Mucosa of gallbladder (tissue), 1 donor: ENCODE results near the gene FMO2. TPM values are rescaled to one million over a fixed set of nuclear protein-coding genes. Genes with fewer than 3 reads are reported as not detected.
"Not testable (repeated sequence)": the region's sequence is repeated elsewhere in the genome, so short reads cannot be mapped to it uniquely, and the experiment has no call there.

Experiments used
- DNase-seq: peaks from one replicate; pipeline ENCODE4 v3.0.0-alpha.2; 2020; ENCODE audit warnings: low spot score
- total RNA-seq: library from RNA; stranded (reverse); gene quantifications from one replicate; pipeline ENCODE4 v1.2.1, GENCODE V29; 2021
- donor health status: DM: no; HTN: no; CAD: no.

Gene FMO2
- total RNA-seq, 1 donor from 2014 or later: 3.5 TPM

DNA sequence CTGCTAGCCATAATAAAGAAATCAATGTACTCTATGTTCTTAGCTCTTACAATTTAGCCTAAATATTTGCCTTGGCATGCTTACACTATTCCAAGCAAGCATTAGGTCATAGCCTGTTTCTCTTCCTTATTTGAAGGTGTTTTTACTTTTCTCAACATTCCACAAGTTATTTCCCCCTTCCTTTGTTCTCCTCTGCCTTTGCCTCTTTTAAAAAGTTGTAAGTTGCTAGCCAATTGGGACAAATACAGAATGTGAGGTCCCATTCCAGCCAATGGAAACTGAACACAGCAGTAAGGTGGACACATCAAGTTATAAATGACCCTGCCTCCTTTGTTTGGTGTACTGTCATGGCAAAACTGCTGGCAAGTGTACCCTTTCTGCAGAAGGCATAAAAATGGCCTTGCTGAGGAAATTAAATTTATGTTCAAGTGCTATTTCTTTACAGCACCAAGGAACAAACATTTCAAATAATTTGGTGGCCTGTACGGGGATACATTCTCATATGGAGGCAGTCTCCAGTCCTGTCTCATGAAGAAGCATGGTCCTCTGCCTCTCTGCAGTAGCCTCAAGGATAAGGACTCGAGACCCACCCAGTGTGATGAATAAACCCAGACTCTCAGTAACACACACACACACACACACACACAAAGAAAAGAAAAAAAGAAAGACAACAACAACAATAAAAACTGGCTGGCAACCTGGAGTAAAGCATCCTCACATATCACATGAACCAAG is 34.4 kb downstream of the FMO2 start:
- DNase-seq: no peak

DNA sequence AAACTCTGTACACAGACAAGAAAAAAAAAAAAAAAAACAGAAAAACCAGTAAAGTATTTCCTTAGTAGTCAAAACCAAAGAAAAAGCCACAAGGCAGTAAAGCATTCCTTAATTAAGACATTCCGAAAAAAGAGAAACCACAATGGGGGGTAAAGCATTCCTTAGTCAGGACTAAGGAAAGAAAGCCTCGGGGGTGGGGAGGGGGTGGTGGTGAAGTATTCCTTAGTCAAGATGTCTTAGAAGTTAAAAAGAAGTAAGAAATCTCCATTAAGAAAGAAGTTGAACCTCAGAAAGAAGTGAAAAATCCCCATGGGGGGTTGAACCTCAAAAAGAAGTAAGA is 35.0 kb downstream of the FMO2 start:
- no peak for DNase-seq

- DNase-seq: no peak
Observed at GRCh38 chr1:171220581-171221054, 35.5 kb downstream of the FMO2 start.

- DNase-seq: no peak
Observed at GRCh38 chr1:171221665-171222591, 36.8 kb downstream of the FMO2 start.

GRCh38 chr1:171222936-171223335 is 37.8 kb downstream of the FMO2 start:
- no peak for DNase-seq

GRCh38 chr1:171224257-171224656 is 39.2 kb downstream of the FMO2 start:
- not testable (repeated sequence) for DNase-seq

- peak; percentile 55 for DNase-seq
Observed at GRCh38 chr1:171226747-171227370, 41.8 kb downstream of the FMO2 start.

GRCh38 chr1:171231326-171231725 is 46.2 kb downstream of the FMO2 start:
- DNase-seq: no peak

DNA sequence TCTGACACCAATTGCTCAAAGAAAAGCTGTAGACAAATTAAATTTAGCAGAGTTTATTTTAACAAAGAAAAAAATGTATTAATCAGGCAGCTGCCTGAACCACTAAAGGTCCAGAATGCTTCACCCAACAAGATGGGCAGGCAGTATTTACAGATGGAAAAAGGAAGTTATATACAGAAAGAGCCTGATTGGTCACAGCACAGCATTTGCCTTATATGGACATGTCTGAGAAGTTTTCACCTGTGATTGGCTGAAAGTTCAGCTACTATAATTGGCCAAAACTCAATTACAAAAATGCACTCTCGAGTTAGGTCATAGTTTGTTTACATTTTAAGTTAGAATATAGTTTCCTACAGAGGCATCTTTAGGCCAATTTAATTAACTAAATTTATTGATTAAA is 48.1 kb downstream of the FMO2 start:
- DNase-seq: no peak

GRCh38 chr1:171236231-171236630 is 51.1 kb downstream of the FMO2 start:
- DNase-seq: not testable (repeated sequence)

- no peak for DNase-seq
Observed at GRCh38 chr1:171243878-171244277, 58.8 kb downstream of the FMO2 start.

GRCh38 chr1:171245458-171246064 is 60.5 kb downstream of the FMO2 start:
- peak; percentile 31 for DNase-seq

GRCh38 chr1:171247501-171247900 is 62.4 kb downstream of the FMO2 start:
- DNase-seq: no peak

GRCh38 chr1:171248302-171248701 is 63.2 kb downstream of the FMO2 start, which contains the start of gene FMO1:
Gene FMO1 (plus strand): TSS chr1:171248494. CDS start chr1:171258088, 9,594 bp downstream.
- no peak for DNase-seq

DNA sequence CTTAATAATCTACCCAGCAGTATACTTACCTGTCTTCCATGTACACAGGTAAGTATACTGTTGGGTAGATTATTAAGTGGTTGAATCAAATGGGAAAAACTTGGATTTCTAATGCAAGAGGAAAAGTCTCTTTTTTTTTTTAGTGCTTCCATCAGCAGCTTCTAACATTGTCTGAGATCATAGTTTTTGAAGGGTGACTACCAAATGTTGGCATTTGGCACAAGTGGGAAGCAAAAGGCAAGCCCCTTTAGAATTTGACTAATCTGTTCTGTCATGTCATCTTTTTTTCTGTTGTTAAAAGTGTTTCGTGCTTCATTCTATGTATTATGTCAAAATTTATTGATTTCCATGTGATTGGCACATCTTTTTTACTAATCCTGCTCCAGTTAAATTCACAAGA is 63.7 kb downstream of the FMO2 start:
- DNase-seq: no peak

DNA sequence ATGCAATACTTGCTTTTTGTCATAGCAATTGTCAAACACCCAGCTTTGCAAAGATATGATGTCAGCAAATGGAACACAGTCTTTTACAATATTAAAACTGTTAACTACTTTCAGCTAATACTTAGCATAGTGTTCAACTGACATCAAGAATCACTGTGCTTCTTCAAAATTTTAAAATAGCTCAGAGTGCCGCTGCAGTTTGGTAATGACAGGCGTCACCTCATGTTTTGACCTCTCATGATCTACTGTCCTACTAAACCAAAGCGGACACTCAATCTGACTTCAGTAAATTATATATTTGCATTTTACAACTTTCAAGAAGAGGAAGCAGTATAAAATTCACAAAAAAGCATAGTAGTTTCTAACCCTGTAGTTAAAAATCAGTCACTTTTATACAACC is 65.2 kb downstream of the FMO2 start:
- no peak for DNase-seq

GRCh38 chr1:171251042-171251951 is 66.2 kb downstream of the FMO2 start:
- peak; percentile 12 for DNase-seq

DNA sequence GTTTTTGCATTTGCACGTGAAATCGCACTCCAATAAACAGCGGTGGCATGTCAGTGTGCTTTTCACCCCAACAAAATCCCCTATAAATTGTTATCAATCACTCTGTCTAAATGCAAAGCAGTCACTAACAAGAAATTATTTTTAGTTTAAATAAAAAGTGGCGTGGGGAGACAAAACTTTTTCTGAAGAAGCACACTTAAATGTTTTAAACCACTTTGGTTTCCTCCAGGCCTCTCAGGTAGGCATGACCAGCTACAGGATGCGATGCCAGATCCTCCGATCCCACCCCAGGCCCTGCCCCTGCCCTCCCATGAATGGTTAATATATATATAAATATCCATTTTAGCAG is 66.8 kb downstream of the FMO2 start:
- DNase-seq: no peak

- DNase-seq: no peak
Observed at GRCh38 chr1:171252482-171252881, 67.4 kb downstream of the FMO2 start.

DNA sequence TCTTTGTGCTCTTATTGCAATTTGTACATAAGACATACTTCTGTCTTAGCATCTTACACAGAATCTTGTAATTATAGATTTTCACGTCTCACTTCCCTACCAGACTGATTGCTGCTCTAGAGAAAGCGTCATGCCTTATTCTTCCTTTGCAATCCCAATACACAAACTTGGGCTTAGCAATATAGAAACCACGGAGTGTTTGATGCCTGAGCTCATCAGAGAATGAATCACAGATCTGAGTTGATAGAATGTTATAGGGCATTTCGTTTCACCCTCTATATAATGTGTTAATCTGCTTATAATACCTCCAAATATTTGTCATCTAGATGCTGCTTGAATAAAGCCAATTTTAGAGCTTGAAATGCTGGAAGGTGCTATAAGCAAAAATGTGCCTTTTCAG is 69.8 kb downstream of the FMO2 start:
- no peak for DNase-seq
